GM21390 (cell line): Measurements from ENCODE around the gene B3GAT2.
A peak's percentile ranks its signal among the peaks of the same experiment; 100 is the strongest.

Source experiments
- ATAC-seq: cut with Tn5 transposase; IDR thresholded peaks from one replicate; pipeline ENCODE4 v1.9.1; 2021; ENCODE audit not compliant: unreplicated experiment

B3GAT2 gene

GRCh38 chr6:70844301-70844700, 112.6 kb downstream of the B3GAT2 start:
- no peak for ATAC-seq

- ATAC-seq = no peak
Measured at GRCh38 chr6:70843328-70843918, 113.4 kb downstream of the B3GAT2 start.

GRCh38 chr6:70842541-70842940, 114.3 kb downstream of the B3GAT2 start:
- no peak for ATAC-seq

GRCh38 chr6:70841112-70841511, 115.7 kb downstream of the B3GAT2 start:
- no peak for ATAC-seq

GRCh38 chr6:70839286-70840266, 117.3 kb downstream of the B3GAT2 start:
- ATAC-seq = no peak

GRCh38 chr6:70838907-70839285, 118.0 kb downstream of the B3GAT2 start:
- ATAC-seq = no peak

GRCh38 chr6:70834520-70834919, 122.3 kb downstream of the B3GAT2 start:
- ATAC-seq = no peak

- no peak for ATAC-seq
Measured at GRCh38 chr6:70831427-70831826, 125.4 kb downstream of the B3GAT2 start.

- ATAC-seq = peak; percentile 70
Measured at GRCh38 chr6:70823651-70824050, 133.2 kb downstream of the B3GAT2 start.

GRCh38 chr6:70821751-70822150, 135.1 kb downstream of the B3GAT2 start:
- ATAC-seq = no peak

- no peak for ATAC-seq
Measured at GRCh38 chr6:70820778-70821177, 136.1 kb downstream of the B3GAT2 start.

- ATAC-seq = no peak
Measured at GRCh38 chr6:70819646-70820045, 137.2 kb downstream of the B3GAT2 start.

- ATAC-seq = no peak
Measured at GRCh38 chr6:70813885-70814284, 143.0 kb downstream of the B3GAT2 start.

- no peak for ATAC-seq
Measured at GRCh38 chr6:70811788-70812187, 145.1 kb downstream of the B3GAT2 start.
